Middle frontal gyrus (tissue), 1 donor: ENCODE results near the gene IGFBP5.

ENCODE experiments used
- DNase-seq: peaks from one replicate; pipeline ENCODE4 v3.0.0-alpha.2; 2015; ENCODE audit warnings: low spot score; ENCODE audit errors: extremely low spot score

IGFBP5 gene

DNA sequence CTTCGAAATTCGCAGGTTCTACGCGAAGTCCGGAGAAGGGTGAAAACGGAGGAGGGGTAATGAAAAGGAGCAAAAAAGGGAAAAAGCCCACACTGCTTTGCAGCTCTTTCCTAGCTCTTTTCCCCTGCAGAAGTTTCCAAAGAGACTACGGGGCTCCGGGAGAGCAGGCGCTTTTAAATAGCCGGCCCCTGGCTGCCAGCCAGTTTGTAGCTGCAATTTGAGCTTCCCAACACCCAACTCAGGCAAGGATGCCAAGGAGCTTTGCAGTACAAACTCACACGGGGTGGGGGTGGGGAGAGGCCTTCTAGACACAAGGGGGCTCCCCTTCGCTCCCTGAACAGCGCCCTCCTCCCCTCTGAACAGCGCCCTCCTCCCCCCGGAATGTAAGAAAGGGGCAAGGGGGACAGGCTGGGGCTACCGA lies at the start of gene IGFBP5:
Gene IGFBP5 (minus strand): TSS at position 149 of the 421 bp plus-strand sequence. CDS start 774 bp downstream, outside the sequence.
- DNase-seq = no peak

DNA sequence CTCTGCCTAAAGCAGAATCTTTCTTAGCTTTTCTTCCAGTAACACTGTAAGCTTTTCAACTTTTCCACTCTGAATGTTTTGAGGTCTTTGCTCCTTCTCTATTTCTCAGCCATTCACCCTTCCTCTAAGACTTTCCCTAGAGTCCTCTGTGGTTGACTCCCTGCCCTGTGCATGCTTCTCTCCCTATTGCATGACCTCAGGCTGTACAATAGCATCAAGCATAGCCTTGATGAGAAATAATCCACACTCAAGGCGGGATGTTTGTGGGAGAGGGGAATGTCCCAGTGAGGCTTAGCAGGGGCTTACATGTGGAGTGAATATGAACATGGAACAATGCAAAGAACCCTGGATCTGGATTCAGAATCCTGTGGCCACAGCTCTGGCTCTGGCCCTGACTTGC lies 48.4 kb upstream of the IGFBP5 start:
- DNase-seq = no peak

DNA sequence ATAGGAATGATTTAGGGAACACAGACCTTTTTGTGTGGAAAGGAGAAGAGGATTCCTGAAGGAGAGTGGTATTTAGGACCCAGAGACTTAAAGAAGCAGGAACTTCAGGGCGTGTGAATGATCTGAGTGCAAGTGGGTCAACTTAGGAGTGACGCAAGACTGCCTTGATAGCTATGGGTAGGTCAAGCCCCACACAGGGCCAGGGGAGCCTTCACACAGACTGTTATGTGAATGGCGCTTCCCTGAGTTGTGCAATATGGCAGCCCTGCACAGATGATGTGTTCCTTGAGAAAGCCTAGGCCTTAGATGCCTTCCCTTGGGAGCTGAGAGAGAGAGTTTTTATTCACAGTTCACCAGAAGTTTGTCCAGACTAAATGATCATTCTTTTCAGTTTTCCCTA lies 47.1 kb upstream of the IGFBP5 start:
- DNase-seq = no peak

GRCh38 chr2:216741223-216741593 lies 45.9 kb upstream of the IGFBP5 start:
- DNase-seq = no peak

GRCh38 chr2:216740557-216741222 lies 45.3 kb upstream of the IGFBP5 start:
- no peak for DNase-seq

DNA sequence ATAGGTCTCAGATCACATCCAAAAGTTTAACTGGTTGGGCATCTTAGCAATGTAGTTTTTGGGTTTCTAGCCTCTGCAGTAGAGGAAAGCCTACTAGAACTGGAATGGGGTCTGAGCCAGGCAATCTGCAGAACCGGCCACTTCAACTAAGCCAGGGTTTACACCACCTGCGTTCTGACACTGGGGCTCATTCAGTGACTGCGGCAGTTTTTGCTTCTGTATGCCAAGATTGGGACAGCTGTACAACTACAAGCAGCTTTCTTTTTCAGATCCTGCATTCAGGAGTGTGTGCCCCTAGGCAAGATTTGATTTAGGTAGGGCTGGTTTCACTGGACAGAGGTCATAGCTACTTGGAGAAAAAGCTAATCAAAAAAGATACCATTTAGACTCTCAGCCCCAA lies 43.7 kb upstream of the IGFBP5 start:
- no peak for DNase-seq

DNA sequence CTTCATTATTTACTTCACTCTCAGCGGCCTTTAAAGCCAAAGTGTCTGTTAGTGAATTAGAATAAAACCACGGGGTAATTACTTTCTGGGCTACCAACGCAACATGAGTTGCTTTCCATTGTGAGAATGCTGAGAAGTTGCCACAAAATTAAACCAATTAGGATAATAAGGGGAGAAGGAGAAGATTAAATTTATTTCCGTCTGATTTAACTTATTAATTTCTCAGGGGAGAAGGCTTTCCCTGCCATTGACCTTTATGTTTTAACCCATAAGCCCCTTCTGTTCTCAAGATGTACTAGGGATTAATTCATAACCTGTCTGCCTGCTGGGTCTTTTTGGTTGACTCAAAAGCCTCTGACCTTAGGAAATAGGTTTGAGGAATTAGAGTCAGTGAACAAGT lies 42.3 kb upstream of the IGFBP5 start:
- no peak for DNase-seq

DNA sequence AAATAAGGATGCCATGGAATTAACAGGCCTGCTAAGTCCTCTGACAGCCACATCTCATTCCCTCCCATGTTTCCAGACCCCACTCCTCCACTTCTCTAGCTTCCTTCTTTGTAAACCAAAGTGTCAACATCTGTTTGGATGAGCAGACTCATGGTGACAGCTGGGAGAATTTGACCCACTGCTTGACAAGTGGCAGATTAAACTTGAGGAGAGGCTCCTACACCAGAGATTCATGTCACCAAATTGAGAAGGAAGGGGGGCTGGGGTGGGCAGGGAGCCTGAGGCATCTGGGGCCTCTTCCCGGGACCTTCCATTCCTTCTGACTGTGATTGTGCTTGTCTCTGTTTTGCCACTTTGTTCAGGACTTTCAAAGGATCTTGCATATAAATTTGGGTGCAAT lies 41.0 kb upstream of the IGFBP5 start:
- no peak for DNase-seq

DNA sequence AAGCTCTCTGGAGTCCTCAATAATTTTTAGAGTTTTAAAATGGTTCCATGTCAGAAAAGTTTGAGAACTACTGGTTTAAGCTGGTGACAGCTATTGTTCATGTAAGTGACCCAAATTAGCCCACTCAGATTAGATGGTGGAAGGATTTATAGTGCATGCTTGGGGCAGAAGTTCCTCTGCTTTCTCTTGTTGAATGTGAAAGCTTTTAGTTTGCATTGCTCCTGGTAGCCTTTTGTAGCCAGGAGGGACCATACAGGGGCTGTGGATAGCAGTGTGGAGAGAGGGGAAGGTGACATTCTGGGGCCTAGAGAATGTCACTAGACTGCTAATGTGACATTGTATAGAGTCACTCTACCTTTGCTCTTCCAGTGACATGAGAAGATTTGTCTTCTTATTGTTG lies 40.3 kb upstream of the IGFBP5 start:
- no peak for DNase-seq

GRCh38 chr2:216735086-216735485 lies 39.7 kb upstream of the IGFBP5 start:
- no peak for DNase-seq

- DNase-seq = no peak
These were observed 37.7 kb upstream of the IGFBP5 start for GRCh38 chr2:216733046-216733445.

GRCh38 chr2:216732334-216732733 lies 37.0 kb upstream of the IGFBP5 start:
- no peak for DNase-seq

- DNase-seq = no peak
These were observed 36.1 kb upstream of the IGFBP5 start for GRCh38 chr2:216731465-216731864.

- DNase-seq = no peak
These were observed 35.5 kb upstream of the IGFBP5 start for GRCh38 chr2:216730871-216731270.

DNA sequence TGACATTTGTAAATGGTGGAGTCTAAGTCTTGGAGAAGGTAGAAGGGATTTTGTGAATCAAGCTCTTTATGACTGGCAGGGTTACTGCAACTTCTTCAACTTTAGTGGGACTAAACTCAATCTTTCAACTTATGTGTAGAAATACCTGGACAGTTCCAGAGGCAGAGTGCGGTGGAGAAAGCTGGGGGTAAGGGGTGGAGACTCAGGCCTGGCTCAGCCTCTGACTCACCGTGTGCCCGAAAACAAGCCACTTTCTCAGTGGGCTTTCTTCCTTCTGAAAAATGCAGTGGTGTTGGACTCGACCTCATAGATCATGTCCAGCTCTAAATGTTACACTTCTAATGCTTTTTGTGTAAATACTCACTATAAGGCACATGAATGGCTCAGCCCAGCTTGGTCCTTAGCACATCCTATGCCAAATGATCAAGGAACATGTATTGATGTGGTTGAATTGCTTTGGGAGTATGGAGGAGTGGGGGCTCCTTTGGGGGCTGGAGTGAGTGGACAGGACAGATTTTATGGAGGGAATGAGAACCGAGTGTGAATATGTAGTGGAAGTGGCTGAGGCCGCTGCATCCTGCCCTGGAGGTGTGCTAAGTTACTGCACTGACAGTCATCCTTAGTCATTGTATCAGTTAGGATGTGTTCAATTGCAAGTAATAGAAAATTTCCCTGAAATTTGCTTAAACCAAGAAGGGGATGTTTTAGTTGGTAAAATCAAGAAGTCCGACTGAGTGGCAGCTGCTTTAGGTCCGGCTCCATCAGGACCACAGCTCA lies 32.2 kb upstream of the IGFBP5 start:
- no peak for DNase-seq

- no peak for DNase-seq
These were observed 28.8 kb upstream of the IGFBP5 start for GRCh38 chr2:216724190-216724589.

DNA sequence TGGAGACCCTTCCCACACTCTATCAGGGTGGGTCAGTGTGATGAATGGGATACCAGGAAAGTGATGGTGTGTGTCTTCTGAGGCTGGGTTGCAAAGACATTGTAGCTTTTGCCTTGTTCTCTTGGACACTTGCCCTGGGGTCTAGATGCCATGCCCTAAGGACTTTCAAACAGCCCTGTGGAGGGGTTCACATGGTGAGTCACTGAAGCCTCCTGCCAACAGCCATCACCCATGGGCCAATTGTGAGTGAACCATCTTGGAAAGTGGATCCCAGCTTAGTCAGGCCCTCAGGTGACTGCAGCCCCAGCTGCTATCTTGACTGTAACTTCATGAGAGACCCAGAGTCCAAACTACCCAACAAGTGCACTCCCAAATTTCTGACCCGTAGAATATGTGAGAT lies 25.8 kb upstream of the IGFBP5 start:
- DNase-seq = no peak

GRCh38 chr2:216720722-216721121 lies 25.4 kb upstream of the IGFBP5 start:
- DNase-seq = no peak

GRCh38 chr2:216717907-216718615 lies 22.7 kb upstream of the IGFBP5 start:
- DNase-seq = no peak

- no peak for DNase-seq
These were observed 22.1 kb upstream of the IGFBP5 start for GRCh38 chr2:216717491-216717901.

DNA sequence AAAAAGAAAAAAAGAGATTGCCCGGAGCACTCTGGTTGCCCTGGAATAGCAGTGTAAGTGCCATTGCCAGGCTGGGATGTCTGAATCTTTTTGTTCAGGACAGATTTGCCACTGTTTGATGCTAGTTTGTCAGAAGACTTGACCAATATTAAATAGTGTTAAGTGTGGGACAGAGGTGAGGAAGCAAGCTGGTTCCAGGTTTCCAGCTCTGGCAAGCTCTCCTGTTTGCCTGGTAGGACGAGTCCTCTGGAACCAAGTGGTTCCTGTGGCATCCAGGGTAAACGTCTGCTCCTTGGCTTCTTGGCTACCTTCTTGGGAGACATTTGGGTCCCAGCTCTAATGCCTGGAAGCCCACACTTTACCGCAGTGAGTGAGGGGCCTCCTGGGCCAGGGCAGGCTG lies 20.8 kb upstream of the IGFBP5 start:
- no peak for DNase-seq

DNA sequence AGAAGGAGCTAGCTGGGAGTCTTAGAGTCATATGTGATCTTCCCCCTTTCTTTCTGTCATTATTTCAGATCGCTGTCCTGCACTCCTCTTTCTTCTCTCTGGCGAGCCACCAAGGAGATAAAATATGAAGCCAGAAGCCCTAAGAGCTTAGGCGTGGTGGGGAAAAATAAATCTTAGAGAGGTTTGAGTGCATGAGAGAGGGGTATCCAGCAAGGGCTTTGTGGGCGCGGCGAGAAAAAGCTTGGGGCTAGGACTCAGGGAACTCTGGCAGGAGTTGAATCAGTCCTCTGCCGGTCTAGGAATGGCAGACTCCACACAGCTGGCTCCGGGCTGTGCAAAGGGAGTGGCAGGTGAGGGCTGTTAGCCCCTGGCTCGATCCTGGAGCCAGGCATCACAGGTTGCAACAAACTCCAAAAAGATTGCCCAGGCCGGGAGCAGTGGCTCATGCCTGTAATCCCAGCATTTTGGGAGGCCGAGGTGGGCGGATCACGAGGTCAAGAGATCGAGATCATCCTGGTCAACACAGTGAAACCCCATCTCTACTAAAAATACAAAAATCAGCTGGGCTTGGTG lies 20.1 kb upstream of the IGFBP5 start:
- DNase-seq = no peak
